HEK293 (cell line): ENCODE results near the gene G2E3.

ENCODE experiments used
- CTCF ChIA-PET: fragments of 350-600 bp; formaldehyde crosslinking; extraction: SDS; loops from one replicate; lab custom pipeline; 2021; ENCODE audit warnings: antibody characterized with exemption; lab: Yijun Ruan, JAX
- POLR2A ChIA-PET: fragments of 300-600 bp; formaldehyde crosslinking; extraction: SDS; loops from one replicate; lab custom pipeline; 2020; ENCODE audit warnings: antibody characterized with exemption, inconsistent platforms; lab: Yijun Ruan, JAX
- H3K27ac ChIP-seq: fragments of 200-500 bp; sonication (Bioruptor generic); 2 replicates; pipeline ENCODE4 v1.5.1; 2014; ENCODE audit warnings: low read depth, low read length, control low read depth, inconsistent platforms; ENCODE audit errors: extremely low read depth
- H3K36me3 ChIP-seq, 2 experiments: fragments of 200-500 bp in 1 of 2; sonication (Bioruptor generic) in 1 of 2; 1 replicate in 1 of 2; 2 replicates in 1 of 2; pipeline ENCODE4 v1.5.1; 2014 to 2017; ENCODE audit warnings: inconsistent platforms in 2 of 2, low read length in 2 of 2; ENCODE audit not compliant: control insufficient read depth in 2 of 2, insufficient read depth in 1 of 2
- H3K4me1 ChIP-seq: fragments of 200-500 bp; sonication (Bioruptor generic); 2 replicates; pipeline ENCODE4 v1.5.1; 2014; ENCODE audit warnings: mild to moderate bottlenecking, low read length, inconsistent platforms; ENCODE audit not compliant: control insufficient read depth, insufficient read depth
- H3K4me3 ChIP-seq: 2 replicates; pipeline ENCODE4 v1.5.1; 2011; ENCODE audit warnings: low read depth, mild to moderate bottlenecking, control low read depth, low read length, moderate library complexity
- H3K9me3 ChIP-seq: fragments of 200-500 bp; sonication (Bioruptor generic); 2 replicates; pipeline ENCODE4 v1.5.1; 2014; ENCODE audit warnings: low read depth, low read length, inconsistent platforms; ENCODE audit not compliant: control insufficient read depth, insufficient read depth
- GFI1B ChIP-seq: fragments of 450-650 bp; formaldehyde crosslinking; IDR thresholded peaks from 2 replicates; pipeline ENCODE4 v1.5.1; 2016; ENCODE audit warnings: missing biosample characterization, missing genetic modification characterization
- GLI2 ChIP-seq: fragments of 450-650 bp; formaldehyde crosslinking; IDR thresholded peaks from 2 replicates; pipeline ENCODE4; 2017; ENCODE audit warnings: missing biosample characterization, missing genetic modification characterization, low read depth, borderline replicate concordance
- KLF7 ChIP-seq: fragments of 450-650 bp; formaldehyde crosslinking; IDR thresholded peaks from 2 replicates; pipeline ENCODE4 v1.5.1; 2016; ENCODE audit warnings: missing biosample characterization, missing genetic modification characterization, borderline replicate concordance
- SCRT1 ChIP-seq: fragments of 450-650 bp; formaldehyde crosslinking; IDR thresholded peaks from 2 replicates; pipeline ENCODE4 v1.5.1; 2016; ENCODE audit warnings: missing biosample characterization, missing genetic modification characterization, borderline replicate concordance
- TCF7L2 ChIP-seq: IDR thresholded peaks from 2 replicates; pipeline ENCODE4 v1.6.1; 2011; ENCODE audit warnings: low read depth, mild to moderate bottlenecking, inconsistent platforms, low read length, moderate library complexity, borderline replicate concordance
- YY1 ChIP-seq: fragments of 450-650 bp; formaldehyde crosslinking; IDR thresholded peaks from 2 replicates; pipeline ENCODE4 v1.5.1; 2018; ENCODE audit warnings: missing biosample characterization, missing genetic modification characterization
- ZBTB48 ChIP-seq: fragments of 450-650 bp; formaldehyde crosslinking; IDR thresholded peaks from 2 replicates; pipeline ENCODE4 v1.5.1; 2016; ENCODE audit warnings: missing biosample characterization, missing genetic modification characterization
- ZFP69B ChIP-seq: fragments of 450-650 bp; formaldehyde crosslinking; IDR thresholded peaks from 2 replicates; pipeline ENCODE4 v1.5.1; 2016; ENCODE audit warnings: missing biosample characterization, missing genetic modification characterization
- ZNF114 ChIP-seq: fragments of 450-650 bp; formaldehyde crosslinking; IDR thresholded peaks from 2 replicates; pipeline ENCODE4 v1.5.0; 2017; ENCODE audit warnings: missing biosample characterization, missing genetic modification characterization
- ZNF157 ChIP-seq: fragments of 450-650 bp; formaldehyde crosslinking; IDR thresholded peaks from 2 replicates; pipeline ENCODE4 v1.5.1; 2016; ENCODE audit warnings: missing biosample characterization, missing genetic modification characterization
- ZNF175 ChIP-seq: fragments of 450-650 bp; formaldehyde crosslinking; IDR thresholded peaks from 2 replicates; pipeline ENCODE4 v1.5.1; 2016; ENCODE audit warnings: missing biosample characterization, missing genetic modification characterization
- ZNF202 ChIP-seq: fragments of 450-650 bp; formaldehyde crosslinking; IDR thresholded peaks from 2 replicates; pipeline ENCODE4 v1.5.1; 2016; ENCODE audit warnings: missing biosample characterization, missing genetic modification characterization, borderline replicate concordance
- ZNF274 ChIP-seq, 2 experiments: fragments of 200-500 bp in 1 of 2; fragments of 450-650 bp in 1 of 2; sonication (Bioruptor generic) in 1 of 2; formaldehyde crosslinking in 1 of 2; IDR thresholded peaks; 2 replicates each; pipeline versions ENCODE4 v1.5.1 to v1.6.1; 2014 to 2016; ENCODE audit warnings: borderline replicate concordance in 1 of 2, inconsistent platforms in 1 of 2, low read length in 1 of 2, missing biosample characterization in 1 of 2, missing genetic modification characterization in 1 of 2
- ZNF514 ChIP-seq: fragments of 450-650 bp; formaldehyde crosslinking; IDR thresholded peaks from 2 replicates; pipeline ENCODE4 v1.5.1; 2016; ENCODE audit warnings: missing biosample characterization, missing genetic modification characterization
- ZNF555 ChIP-seq: fragments of 450-650 bp; formaldehyde crosslinking; conservative IDR thresholded peaks from 2 replicates; pipeline ENCODE4 v1.5.1; 2017; ENCODE audit warnings: missing biosample characterization, mild to moderate bottlenecking, missing genetic modification characterization, inconsistent platforms
- ZNF558 ChIP-seq: fragments of 450-650 bp; formaldehyde crosslinking; IDR thresholded peaks from 2 replicates; pipeline ENCODE4 v1.5.1; 2016; ENCODE audit warnings: missing biosample characterization, missing genetic modification characterization
- ZNF629 ChIP-seq: fragments of 450-650 bp; formaldehyde crosslinking; IDR thresholded peaks from 2 replicates; pipeline ENCODE4 v1.5.1; 2017; ENCODE audit warnings: missing biosample characterization, missing genetic modification characterization
- ZNF660 ChIP-seq: fragments of 450-650 bp; IDR thresholded peaks from 2 replicates; pipeline ENCODE4 v1.5.1; 2018; ENCODE audit warnings: missing biosample characterization, mild to moderate bottlenecking, missing genetic modification characterization
- ZNF664 ChIP-seq: fragments of 450-650 bp; formaldehyde crosslinking; IDR thresholded peaks from 2 replicates; pipeline ENCODE4 v1.5.1; 2016; ENCODE audit warnings: missing biosample characterization, missing genetic modification characterization
- TF ChIP-seq, protein P1 (sequence below): fragments of 450-650 bp; formaldehyde crosslinking; IDR thresholded peaks from 2 replicates; pipeline ENCODE4 v1.5.1; 2017; ENCODE audit warnings: missing biosample characterization, missing genetic modification characterization
- TF ChIP-seq, protein P2 (sequence below): fragments of 450-650 bp; formaldehyde crosslinking; IDR thresholded peaks from 2 replicates; pipeline ENCODE4 v1.5.0; 2017; ENCODE audit warnings: missing biosample characterization, missing genetic modification characterization, borderline replicate concordance
- TF ChIP-seq, protein P3 (sequence below): fragments of 450-650 bp; formaldehyde crosslinking; conservative IDR thresholded peaks from 2 replicates; pipeline ENCODE4 v1.5.1; 2016; ENCODE audit warnings: low read depth, missing biosample characterization, missing genetic modification characterization

Gene G2E3

DNA sequence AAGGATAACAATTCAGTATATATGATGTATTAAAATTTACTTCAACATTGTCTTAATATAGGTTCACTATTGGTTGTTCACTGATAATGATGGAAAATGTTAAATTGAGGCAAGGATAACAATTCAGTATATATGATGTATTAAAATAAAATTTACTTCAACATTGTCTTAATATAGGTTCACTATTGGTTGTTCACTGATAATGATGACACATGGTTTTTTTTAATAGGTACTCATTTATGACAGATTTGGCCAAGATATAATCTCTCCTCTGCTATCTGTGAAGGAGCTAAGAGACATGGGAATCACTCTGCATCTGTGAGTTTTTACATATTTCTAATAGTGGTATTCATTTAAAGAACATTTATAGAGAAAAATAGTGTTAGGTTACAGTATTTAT, 71.3 kb downstream of the G2E3 start:
- Histone ChIP-seq H3K36me3 (peaks cover 21 to 39% of the 10 kb centered on the region in 2 experiments), H3K4me3 (no peak overlapping the region), H3K4me1 (no peaks in the 10 kb centered on the region), H3K9me3 (no peaks in the 10 kb centered on the region), H3K27ac (no peak overlapping the region)
- CTCF ChIA-PET, result interaction anchor here (0.6 kb wide), 1 partner anchor 476 kb away, joined by 6 read pairs; no protein-coding TSS in a partner anchor
- POLR2A ChIA-PET, result no interaction called here
- no peak for TF ChIP-seq ZNF514 (tag by site-specific recombination)
- TF ChIP-seq YY1, result no peak
- no peak for TF ChIP-seq ZNF274 (IDR thresholded peaks at IDR 0.05; ENCODE audit: low read length)
- no peak for TF ChIP-seq ZNF274 (tag by site-specific recombination; IDR thresholded peaks at IDR 0.05; ENCODE audit: borderline replicate concordance)
- TF ChIP-seq ZNF202 (tag by site-specific recombination), result no peak
- no peak for TF ChIP-seq ZNF660 (tag by site-specific recombination)
- TF ChIP-seq ZNF558 (tag by site-specific recombination), result no peak
- TF ChIP-seq SCRT1 (tag by site-specific recombination), result no peak

DNA sequence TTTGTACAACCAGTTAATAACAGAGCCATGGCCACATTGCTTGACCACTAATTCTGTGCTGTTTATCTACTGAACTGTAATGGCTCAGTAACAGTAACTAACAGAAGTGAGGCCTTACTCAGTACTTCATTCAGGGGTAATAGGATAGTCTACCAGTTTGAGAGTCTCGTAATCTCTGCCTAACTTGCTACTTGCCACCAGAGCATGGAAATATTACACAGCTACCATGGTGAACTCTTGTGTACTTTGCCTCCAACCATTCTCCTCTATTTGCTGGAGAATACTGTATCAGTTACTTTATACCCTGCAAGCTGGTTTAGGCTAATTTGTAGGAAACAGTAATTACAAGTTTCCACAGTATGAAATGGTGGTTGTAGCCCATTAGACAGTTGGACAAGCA, 73.8 kb downstream of the G2E3 start:
- Histone ChIP-seq H3K27ac (no peak overlapping the region), H3K4me1 (no peaks in the 10 kb centered on the region), H3K4me3 (no peak overlapping the region), H3K36me3 (peaks cover 34 to 55% of the 10 kb centered on the region in 2 experiments), H3K9me3 (no peaks in the 10 kb centered on the region)
- no peak for TF ChIP-seq ZNF114 (tag by site-specific recombination)
- TF ChIP-seq ZNF664 (tag by site-specific recombination), result no peak
- no peak for TF ChIP-seq ZNF157 (tag by site-specific recombination)
- no peak for TF ChIP-seq GLI2
- TF ChIP-seq ZBTB48, result no peak
- TF ChIP-seq, protein P1, sequence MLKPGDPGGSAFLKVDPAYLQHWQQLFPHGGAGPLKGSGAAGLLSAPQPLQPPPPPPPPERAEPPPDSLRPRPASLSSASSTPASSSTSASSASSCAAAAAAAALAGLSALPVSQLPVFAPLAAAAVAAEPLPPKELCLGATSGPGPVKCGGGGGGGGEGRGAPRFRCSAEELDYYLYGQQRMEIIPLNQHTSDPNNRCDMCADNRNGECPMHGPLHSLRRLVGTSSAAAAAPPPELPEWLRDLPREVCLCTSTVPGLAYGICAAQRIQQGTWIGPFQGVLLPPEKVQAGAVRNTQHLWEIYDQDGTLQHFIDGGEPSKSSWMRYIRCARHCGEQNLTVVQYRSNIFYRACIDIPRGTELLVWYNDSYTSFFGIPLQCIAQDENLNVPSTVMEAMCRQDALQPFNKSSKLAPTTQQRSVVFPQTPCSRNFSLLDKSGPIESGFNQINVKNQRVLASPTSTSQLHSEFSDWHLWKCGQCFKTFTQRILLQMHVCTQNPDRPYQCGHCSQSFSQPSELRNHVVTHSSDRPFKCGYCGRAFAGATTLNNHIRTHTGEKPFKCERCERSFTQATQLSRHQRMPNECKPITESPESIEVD (tag by site-specific recombination), result no peak
- TF ChIP-seq TCF7L2, result no peak
- no peak for TF ChIP-seq ZNF629
- TF ChIP-seq, protein P2, sequence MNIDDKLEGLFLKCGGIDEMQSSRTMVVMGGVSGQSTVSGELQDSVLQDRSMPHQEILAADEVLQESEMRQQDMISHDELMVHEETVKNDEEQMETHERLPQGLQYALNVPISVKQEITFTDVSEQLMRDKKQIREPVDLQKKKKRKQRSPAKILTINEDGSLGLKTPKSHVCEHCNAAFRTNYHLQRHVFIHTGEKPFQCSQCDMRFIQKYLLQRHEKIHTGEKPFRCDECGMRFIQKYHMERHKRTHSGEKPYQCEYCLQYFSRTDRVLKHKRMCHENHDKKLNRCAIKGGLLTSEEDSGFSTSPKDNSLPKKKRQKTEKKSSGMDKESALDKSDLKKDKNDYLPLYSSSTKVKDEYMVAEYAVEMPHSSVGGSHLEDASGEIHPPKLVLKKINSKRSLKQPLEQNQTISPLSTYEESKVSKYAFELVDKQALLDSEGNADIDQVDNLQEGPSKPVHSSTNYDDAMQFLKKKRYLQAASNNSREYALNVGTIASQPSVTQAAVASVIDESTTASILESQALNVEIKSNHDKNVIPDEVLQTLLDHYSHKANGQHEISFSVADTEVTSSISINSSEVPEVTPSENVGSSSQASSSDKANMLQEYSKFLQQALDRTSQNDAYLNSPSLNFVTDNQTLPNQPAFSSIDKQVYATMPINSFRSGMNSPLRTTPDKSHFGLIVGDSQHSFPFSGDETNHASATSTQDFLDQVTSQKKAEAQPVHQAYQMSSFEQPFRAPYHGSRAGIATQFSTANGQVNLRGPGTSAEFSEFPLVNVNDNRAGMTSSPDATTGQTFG (tag by site-specific recombination), result no peak
- no peak for TF ChIP-seq KLF7
- no peak for TF ChIP-seq GFI1B (tag by site-specific recombination)
- TF ChIP-seq, protein P3, sequence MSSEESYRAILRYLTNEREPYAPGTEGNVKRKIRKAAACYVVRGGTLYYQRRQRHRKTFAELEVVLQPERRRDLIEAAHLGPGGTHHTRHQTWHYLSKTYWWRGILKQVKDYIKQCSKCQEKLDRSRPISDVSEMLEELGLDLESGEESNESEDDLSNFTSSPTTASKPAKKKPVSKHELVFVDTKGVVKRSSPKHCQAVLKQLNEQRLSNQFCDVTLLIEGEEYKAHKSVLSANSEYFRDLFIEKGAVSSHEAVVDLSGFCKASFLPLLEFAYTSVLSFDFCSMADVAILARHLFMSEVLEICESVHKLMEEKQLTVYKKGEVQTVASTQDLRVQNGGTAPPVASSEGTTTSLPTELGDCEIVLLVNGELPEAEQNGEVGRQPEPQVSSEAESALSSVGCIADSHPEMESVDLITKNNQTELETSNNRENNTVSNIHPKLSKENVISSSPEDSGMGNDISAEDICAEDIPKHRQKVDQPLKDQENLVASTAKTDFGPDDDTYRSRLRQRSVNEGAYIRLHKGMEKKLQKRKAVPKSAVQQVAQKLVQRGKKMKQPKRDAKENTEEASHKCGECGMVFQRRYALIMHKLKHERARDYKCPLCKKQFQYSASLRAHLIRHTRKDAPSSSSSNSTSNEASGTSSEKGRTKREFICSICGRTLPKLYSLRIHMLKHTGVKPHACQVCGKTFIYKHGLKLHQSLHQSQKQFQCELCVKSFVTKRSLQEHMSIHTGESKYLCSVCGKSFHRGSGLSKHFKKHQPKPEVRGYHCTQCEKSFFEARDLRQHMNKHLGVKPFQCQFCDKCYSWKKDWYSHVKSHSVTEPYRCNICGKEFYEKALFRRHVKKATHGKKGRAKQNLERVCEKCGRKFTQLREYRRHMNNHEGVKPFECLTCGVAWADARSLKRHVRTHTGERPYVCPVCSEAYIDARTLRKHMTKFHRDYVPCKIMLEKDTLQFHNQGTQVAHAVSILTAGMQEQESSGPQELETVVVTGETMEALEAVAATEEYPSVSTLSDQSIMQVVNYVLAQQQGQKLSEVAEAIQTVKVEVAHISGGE (tag by site-specific recombination), result no peak
- no peak for TF ChIP-seq ZFP69B
- no peak for TF ChIP-seq ZNF555 (tag by site-specific recombination)
- TF ChIP-seq ZNF175 (tag by site-specific recombination), result no peak
- ChIA-PET POLR2A (no interaction called here), CTCF (interaction anchor here (1.1 kb wide), 1 partner anchor 22 kb away, joined by 7 read pairs; no protein-coding TSS in a partner anchor)
